HepG2 (cell line): ENCODE measurements around the gene MAB21L4. TPM values are rescaled to one million over a fixed set of nuclear protein-coding genes. Genes with fewer than 3 reads are reported as not detected.
A peak's percentile ranks its signal among the peaks of the same experiment; 100 is the strongest.

Source experiments
- AKAP8 ChIP-seq: sonication (generic); formaldehyde crosslinking; IDR thresholded peaks from 2 replicates; pipeline ENCODE4 v1.5.1; 2020; ENCODE audit warnings: mild to moderate bottlenecking, missing genetic modification reagents
- CHD4 ChIP-seq: fragments of 200-600 bp; sonication (generic); IDR thresholded peaks from 2 replicates; pipeline ENCODE4 v1.7.0; 2017; ENCODE audit warnings: mild to moderate bottlenecking, low read length, borderline replicate concordance
- HNF4A ChIP-seq: sonication (generic); formaldehyde crosslinking; IDR thresholded peaks from 2 replicates; pipeline ENCODE4 v1.4.0; 2020; ENCODE audit warnings: missing genetic modification reagents
- KDM6A ChIP-seq: IDR thresholded peaks from 2 replicates; pipeline ENCODE4 v1.6.1; 2016; ENCODE audit warnings: low read depth
- KLF12 ChIP-seq: sonication (generic); formaldehyde crosslinking; IDR thresholded peaks from 2 replicates; pipeline ENCODE4 v1.4.0; 2020; ENCODE audit warnings: missing genetic modification reagents, borderline replicate concordance
- MEF2D ChIP-seq: sonication (generic); formaldehyde crosslinking; IDR thresholded peaks from 2 replicates; pipeline ENCODE4 v1.5.1; 2020; ENCODE audit warnings: mild to moderate bottlenecking, missing genetic modification reagents
- MLLT10 ChIP-seq: sonication (generic); formaldehyde crosslinking; IDR thresholded peaks from 2 replicates; pipeline ENCODE4 v1.4.0; 2020; ENCODE audit warnings: missing genetic modification reagents
- MXI1 ChIP-seq: IDR thresholded peaks from 3 replicates; pipeline ENCODE4 v1.6.1; 2012; ENCODE audit warnings: low read depth, low read length, inconsistent platforms, borderline replicate concordance
- MZF1 ChIP-seq: sonication (generic); formaldehyde crosslinking; IDR thresholded peaks from 2 replicates; pipeline ENCODE4 v1.8.1; 2023; ENCODE audit warnings: mild to moderate bottlenecking, missing genetic modification reagents, borderline replicate concordance
- NPAS2 ChIP-seq: sonication (generic); formaldehyde crosslinking; IDR thresholded peaks from 2 replicates; pipeline ENCODE4 v1.8.0; 2022; ENCODE audit warnings: mild to moderate bottlenecking, missing genetic modification reagents, borderline replicate concordance
- PHF8 ChIP-seq: sonication (generic); formaldehyde crosslinking; IDR thresholded peaks from 2 replicates; pipeline ENCODE4 v1.5.0; 2020; ENCODE audit warnings: missing genetic modification reagents
- PLRG1 ChIP-seq: fragments of 450-650 bp; conservative IDR thresholded peaks from 2 replicates; pipeline ENCODE4 v1.6.1; 2016
- TGIF2 ChIP-seq: IDR thresholded peaks from 2 replicates; pipeline ENCODE4 v1.6.1; 2016; ENCODE audit warnings: control low read depth, missing compliant biosample characterization
- ZBTB1 ChIP-seq: sonication (generic); formaldehyde crosslinking; IDR thresholded peaks from 2 replicates; pipeline ENCODE4 v1.4.0; 2020; ENCODE audit warnings: missing genetic modification reagents, borderline replicate concordance
- ZEB1 ChIP-seq: IDR thresholded peaks from 2 replicates; pipeline ENCODE4 v1.6.1; 2012; ENCODE audit warnings: mild to moderate bottlenecking, low read depth, inconsistent platforms; ENCODE audit not compliant: insufficient replicate concordance
- ZNF431 ChIP-seq: sonication (generic); formaldehyde crosslinking; IDR thresholded peaks from 2 replicates; pipeline ENCODE4 v1.9.0; 2022; ENCODE audit warnings: missing genetic modification reagents, low read depth, mild to moderate bottlenecking, borderline replicate concordance
- ZNF569 ChIP-seq: sonication (generic); formaldehyde crosslinking; IDR thresholded peaks from 2 replicates; pipeline ENCODE4 v1.5.0; 2020; ENCODE audit warnings: mild to moderate bottlenecking, missing genetic modification reagents, moderate library complexity, borderline replicate concordance
- ZNF616 ChIP-seq: sonication (generic); formaldehyde crosslinking; IDR thresholded peaks from 2 replicates; pipeline ENCODE4 v1.5.0; 2020; ENCODE audit warnings: low read depth, mild to moderate bottlenecking, missing genetic modification reagents
- ZSCAN20 ChIP-seq: sonication (generic); formaldehyde crosslinking; IDR thresholded peaks from 2 replicates; pipeline ENCODE4 v1.4.0; 2020; ENCODE audit warnings: missing genetic modification reagents, mild to moderate bottlenecking, borderline replicate concordance
- polyA plus RNA-seq, 8 experiments: library from polyadenylated mRNA; depleted of rRNA in 3 of 8; stranded (reverse) in 7 of 8; unstranded in 1 of 8; fragments of >200 nt; fragmentation: Illumina TruSeq in 4 of 8; extraction: Trizol in 4 of 8; gene quantifications; 2 replicates each; pipeline versions ENCODE4 v1.2.1 to v1.2.3, GENCODE V29; 2011 to 2016; ENCODE audit warnings: low read depth in 4 of 8, missing spikeins in 1 of 8, mixed read lengths in 1 of 8; ENCODE audit not compliant: insufficient read depth in 1 of 8
- total RNA-seq, 5 experiments: library from RNA; depleted of rRNA; stranded (reverse); fragments of >200 nt; fragmentation: Illumina TruSeq; extraction: Trizol; gene quantifications; 2 replicates each; pipeline ENCODE4 v1.2.3, GENCODE V29; 2016; ENCODE audit warnings: low read depth in 1 of 5
- TF ChIP-seq, protein P1 (sequence below): sonication (generic); formaldehyde crosslinking; IDR thresholded peaks from 2 replicates; pipeline ENCODE4 v1.5.1; 2020; ENCODE audit warnings: missing genetic modification reagents, mild to moderate bottlenecking, borderline replicate concordance
- TF ChIP-seq, protein P2 (sequence below): sonication (generic); formaldehyde crosslinking; IDR thresholded peaks from 2 replicates; pipeline ENCODE4 v1.5.0; 2020; ENCODE audit warnings: missing genetic modification reagents, mild to moderate bottlenecking, borderline replicate concordance
- TF ChIP-seq, protein P3 (sequence below): sonication (generic); formaldehyde crosslinking; IDR thresholded peaks from 2 replicates; pipeline ENCODE4 v1.5.0; 2020; ENCODE audit warnings: missing genetic modification reagents
- TF ChIP-seq, protein P4 (sequence below): sonication (generic); formaldehyde crosslinking; IDR thresholded peaks from 2 replicates; pipeline ENCODE4 v1.8.1; 2023; ENCODE audit warnings: mild to moderate bottlenecking, inconsistent platforms, moderate library complexity, missing genetic modification reagents, borderline replicate concordance
- TF ChIP-seq, protein P5 (sequence below): sonication (generic); formaldehyde crosslinking; IDR thresholded peaks from 2 replicates; pipeline ENCODE4 v1.5.0; 2020; ENCODE audit warnings: missing genetic modification reagents

Gene MAB21L4
- total and polyA plus RNA-seq, 2 of the 13 experiments (the other 11 are each of a cell fraction or from before 2014, with no cell fraction given), result 3.0 to 14.0 TPM

DNA sequence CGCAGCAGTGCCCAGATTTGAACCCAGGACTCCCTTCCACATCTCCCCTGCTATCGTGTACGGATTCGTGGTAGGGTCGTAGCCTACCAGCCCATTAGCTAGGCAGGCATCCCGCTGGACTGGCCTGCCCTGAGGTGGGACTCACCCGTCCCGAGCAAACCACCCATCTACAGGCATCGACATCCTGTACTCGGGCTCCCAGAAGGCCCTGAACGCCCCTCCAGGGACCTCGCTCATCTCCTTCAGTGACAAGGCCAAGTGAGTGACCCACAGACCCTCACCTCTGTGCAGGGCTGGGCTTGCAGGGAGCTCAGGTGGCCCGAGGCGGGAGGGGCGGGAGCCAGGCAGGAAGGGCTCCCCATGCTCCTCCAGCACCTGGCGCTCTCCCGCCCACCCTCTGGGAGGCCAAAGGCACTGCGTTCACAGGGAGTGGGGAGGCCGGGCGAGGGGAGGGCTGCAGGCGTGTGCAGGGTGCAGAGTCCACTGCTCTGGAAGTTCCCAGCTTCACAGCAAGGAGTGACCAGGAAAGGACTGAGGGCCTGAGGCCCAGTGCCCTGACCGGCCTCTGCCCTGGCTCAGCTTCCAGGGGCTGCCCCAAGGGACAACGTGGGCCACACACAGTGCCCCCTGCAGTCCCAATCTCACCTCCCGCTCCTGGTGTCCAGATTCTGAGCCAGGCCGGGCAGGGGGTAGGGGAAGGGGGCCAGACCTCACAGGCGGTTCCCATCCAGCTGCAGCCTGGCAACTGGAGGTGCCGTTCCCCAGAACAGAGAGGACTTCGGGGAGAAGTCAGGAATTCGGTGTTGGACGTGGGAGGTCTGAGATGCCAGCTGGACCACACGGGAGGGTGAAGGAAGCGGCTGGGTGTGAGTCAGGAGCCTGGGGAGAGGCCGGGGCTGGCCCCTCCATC lies 21.9 kb downstream of the MAB21L4 start (continued):
- TF ChIP-seq, protein P1, sequence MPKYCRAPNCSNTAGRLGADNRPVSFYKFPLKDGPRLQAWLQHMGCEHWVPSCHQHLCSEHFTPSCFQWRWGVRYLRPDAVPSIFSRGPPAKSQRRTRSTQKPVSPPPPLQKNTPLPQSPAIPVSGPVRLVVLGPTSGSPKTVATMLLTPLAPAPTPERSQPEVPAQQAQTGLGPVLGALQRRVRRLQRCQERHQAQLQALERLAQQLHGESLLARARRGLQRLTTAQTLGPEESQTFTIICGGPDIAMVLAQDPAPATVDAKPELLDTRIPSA, result no peak
- no peak for TF ChIP-seq MLLT10 (CRISPR knock-in tag)
- peak; percentile 80; the same call in 1 of the 2 replicates for TF ChIP-seq ZNF569
- TF ChIP-seq, protein P2, sequence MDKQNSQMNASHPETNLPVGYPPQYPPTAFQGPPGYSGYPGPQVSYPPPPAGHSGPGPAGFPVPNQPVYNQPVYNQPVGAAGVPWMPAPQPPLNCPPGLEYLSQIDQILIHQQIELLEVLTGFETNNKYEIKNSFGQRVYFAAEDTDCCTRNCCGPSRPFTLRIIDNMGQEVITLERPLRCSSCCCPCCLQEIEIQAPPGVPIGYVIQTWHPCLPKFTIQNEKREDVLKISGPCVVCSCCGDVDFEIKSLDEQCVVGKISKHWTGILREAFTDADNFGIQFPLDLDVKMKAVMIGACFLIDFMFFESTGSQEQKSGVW (CRISPR knock-in tag), result no peak
- no peak for TF ChIP-seq ZBTB1 (CRISPR knock-in tag)
- peak; percentile 99 for TF ChIP-seq HNF4A (CRISPR knock-in tag)
- TF ChIP-seq, protein P3, sequence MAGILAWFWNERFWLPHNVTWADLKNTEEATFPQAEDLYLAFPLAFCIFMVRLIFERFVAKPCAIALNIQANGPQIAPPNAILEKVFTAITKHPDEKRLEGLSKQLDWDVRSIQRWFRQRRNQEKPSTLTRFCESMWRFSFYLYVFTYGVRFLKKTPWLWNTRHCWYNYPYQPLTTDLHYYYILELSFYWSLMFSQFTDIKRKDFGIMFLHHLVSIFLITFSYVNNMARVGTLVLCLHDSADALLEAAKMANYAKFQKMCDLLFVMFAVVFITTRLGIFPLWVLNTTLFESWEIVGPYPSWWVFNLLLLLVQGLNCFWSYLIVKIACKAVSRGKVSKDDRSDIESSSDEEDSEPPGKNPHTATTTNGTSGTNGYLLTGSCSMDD (CRISPR knock-in tag), result no peak
- no peak for TF ChIP-seq PLRG1
- TF ChIP-seq ZNF431 (CRISPR knock-in tag), result peak; percentile 86
- TF ChIP-seq MXI1, result peak; percentile 80; the same call in 1 of the 3 replicates
- peak; percentile 79 for TF ChIP-seq ZEB1
- peak; percentile 77; the same call in 1 of the 2 replicates for TF ChIP-seq CHD4
- TF ChIP-seq TGIF2 (CRISPR knock-in tag), result peak; percentile 78
- no peak for TF ChIP-seq NPAS2 (CRISPR knock-in tag)
- TF ChIP-seq KLF12 (CRISPR knock-in tag), result no peak
- TF ChIP-seq, protein P4, sequence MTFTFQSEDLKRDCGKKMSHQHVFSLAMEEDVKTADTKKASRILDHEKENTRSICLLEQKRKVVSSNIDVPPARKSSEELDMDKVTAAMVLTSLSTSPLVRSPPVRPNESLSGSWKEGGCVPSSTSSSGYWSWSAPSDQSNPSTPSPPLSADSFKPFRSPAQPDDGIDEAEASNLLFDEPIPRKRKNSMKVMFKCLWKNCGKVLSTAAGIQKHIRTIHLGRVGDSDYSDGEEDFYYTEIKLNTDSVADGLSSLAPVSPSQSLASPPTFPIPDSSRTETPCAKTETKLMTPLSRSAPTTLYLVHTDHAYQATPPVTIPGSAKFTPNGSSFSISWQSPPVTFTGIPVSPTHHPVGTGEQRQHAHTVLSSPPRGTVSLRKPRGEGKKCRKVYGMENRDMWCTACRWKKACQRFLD (CRISPR knock-in tag), result 0 out of 2 replicates have a peak, but pooled peaks have one; percentile 29
- TF ChIP-seq, protein P5, sequence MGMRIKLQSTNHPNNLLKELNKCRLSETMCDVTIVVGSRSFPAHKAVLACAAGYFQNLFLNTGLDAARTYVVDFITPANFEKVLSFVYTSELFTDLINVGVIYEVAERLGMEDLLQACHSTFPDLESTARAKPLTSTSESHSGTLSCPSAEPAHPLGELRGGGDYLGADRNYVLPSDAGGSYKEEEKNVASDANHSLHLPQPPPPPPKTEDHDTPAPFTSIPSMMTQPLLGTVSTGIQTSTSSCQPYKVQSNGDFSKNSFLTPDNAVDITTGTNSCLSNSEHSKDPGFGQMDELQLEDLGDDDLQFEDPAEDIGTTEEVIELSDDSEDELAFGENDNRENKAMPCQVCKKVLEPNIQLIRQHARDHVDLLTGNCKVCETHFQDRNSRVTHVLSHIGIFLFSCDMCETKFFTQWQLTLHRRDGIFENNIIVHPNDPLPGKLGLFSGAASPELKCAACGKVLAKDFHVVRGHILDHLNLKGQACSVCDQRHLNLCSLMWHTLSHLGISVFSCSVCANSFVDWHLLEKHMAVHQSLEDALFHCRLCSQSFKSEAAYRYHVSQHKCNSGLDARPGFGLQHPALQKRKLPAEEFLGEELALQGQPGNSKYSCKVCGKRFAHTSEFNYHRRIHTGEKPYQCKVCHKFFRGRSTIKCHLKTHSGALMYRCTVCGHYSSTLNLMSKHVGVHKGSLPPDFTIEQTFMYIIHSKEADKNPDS (CRISPR knock-in tag), result peak; percentile 80
- TF ChIP-seq ZSCAN20, result no peak
- peak; percentile 69 for TF ChIP-seq PHF8 (CRISPR knock-in tag)
- TF ChIP-seq MZF1 (CRISPR knock-in tag), result no peak; the same call in 1 of the 2 replicates
- peak; percentile 94 for TF ChIP-seq MEF2D
- TF ChIP-seq ZNF616 (CRISPR knock-in tag), result peak; percentile 67; the same call in 1 of the 2 replicates
- TF ChIP-seq KDM6A (CRISPR knock-in tag), result peak; percentile 97
- TF ChIP-seq AKAP8, result no peak; the same call in 1 of the 2 replicates
